Activated naive CD8-positive, alpha-beta T cell treated with anti-CD3 and anti-CD28 coated beads, Interleukin-2, amount 50 U/mL, for 16 hours (primary cell): ENCODE data around the gene PIR.

Experiments
- DNase-seq: peaks from one replicate; pipeline ENCODE4 v3.0.0-alpha.2; 2020; ENCODE audit warnings: low read depth, low spot score

Gene PIR

DNA sequence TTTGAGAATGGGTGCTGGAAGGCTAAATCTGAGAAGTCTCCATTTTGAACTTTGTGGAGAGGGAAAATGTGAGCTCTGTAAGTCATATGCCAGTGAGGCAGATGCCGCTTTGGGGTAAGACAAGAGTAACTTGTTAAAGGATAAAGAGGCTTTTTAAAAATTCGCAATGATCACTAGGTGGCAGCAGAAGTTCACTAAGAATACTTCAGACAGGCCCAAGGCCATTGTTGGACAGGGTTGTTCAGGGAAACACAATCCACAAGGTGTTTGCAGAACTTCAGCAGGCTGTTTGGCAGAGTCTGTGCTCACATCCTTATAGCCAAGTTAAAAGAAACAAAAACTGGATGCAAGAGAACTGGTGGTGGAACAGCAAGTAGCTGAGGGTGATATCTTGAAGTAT lies 144.1 kb downstream of the PIR start:
- DNase-seq = no peak

DNA sequence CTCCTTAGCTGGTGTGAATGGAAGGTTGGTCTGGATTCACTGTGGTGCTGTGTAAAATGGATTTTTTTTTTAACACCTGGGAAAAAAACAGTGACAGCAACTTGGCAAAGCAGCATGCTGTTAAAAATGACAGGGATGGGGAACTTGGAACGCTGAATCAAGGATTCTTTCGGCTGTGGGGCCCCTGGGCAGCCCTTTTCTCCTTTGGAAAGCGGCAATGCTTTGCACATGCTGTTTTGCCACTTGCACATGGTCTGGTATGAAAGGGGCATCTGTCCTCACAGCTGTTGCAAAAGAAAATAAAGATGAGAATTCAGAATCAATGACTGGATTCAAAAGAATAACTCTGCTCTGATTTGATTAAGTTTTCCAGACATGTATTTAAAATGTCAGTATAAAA lies 147.2 kb downstream of the PIR start:
- no peak for DNase-seq

DNA sequence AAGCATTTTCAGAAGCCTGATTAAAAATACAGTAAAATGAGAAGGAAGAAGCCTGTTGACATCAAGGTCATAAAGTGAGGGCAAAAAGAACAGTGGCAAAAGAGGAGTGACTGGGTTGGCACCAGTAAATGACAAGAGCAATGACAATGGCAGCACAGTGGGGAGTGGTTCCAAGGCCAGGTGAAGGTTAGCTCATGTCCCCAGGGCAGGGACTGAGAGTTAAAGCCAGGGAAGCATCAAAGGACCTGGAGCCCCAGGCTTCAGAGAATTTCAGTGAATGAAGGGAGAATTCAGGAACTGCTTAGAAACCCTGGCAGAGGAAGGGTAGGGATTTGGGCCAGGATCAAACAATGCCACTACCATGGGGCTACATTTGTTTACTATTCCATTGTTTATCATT lies 149.0 kb downstream of the PIR start:
- no peak for DNase-seq

- no peak for DNase-seq
Measured at GRCh38 chrX:15343075-15343476, 150.1 kb downstream of the PIR start.

- DNase-seq = no peak
Measured at GRCh38 chrX:15340867-15341266, 152.3 kb downstream of the PIR start.

DNA sequence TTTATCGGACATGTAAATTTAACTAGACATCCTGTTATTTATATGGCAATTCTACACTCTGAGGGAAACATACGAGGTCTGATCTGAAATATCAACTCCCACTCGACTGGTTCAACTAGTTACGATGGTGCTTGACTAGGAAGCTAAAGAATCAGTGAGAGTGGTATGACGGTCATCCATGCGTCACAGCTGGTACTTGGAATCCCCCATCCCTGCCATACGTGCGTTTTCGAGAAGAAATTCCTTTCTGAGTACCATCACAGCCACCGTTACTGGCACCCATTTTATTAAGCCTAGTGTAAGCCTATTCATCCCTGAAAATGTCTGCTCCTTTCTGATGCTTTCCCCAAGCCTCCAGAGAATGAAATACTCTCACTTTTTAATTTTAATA lies 157.1 kb downstream of the PIR start:
- no peak for DNase-seq

DNA sequence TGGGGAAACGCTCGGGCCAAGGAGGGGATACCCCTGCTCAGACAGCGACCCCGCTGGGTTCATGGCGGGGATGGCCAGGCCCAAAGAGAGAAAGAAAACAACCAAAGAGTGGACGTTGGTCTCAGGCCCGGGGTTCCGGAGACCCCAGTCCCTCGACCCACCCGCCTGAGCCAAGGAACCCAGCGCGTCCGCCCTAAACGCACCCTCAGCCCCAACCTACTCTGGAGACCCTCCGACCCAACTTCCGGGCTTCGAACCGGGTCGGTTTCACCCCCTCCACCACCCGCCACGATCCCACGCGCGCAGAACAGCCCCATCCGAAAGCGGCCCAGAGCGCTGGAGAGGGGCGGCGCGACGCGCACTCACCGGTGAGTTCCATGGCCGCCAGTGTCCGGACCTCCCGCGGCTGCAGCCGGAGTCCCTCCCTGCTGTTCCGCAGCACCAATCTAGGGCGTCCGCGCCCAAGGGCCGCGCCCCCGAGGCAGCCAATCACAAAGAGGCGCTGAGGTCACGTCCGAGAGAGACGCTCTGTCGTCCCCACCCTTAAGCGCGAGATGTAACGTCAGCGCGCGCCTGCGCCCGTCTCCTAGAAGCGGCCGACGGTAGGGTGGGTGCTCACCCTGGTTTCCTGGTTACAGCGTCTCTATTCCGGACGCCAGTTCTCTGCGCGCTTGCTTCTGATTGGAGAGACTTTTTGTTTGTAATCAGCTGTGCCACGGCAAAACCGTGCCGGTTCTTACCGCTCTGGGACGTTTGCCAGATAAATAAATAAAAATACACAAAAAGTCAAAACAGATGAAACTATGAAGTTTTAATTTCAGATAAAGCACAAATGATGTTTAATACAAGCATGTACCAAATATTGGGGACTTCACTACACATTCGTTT lies 157.8 kb downstream of the PIR start, which contains the start of gene PIGA:
TSS of gene PIGA (minus strand) at position 389 of the 888 bp plus-strand sequence. CDS start 3,593 bp downstream, outside the sequence.
- DNase-seq = peak; percentile 73
